ENCODE data around the gene CTSZ.
"Not testable (repeated sequence)": the region's sequence is repeated elsewhere in the genome, so short reads cannot be mapped to it uniquely, and the experiment has no call there.

The CTSZ gene

DNA sequence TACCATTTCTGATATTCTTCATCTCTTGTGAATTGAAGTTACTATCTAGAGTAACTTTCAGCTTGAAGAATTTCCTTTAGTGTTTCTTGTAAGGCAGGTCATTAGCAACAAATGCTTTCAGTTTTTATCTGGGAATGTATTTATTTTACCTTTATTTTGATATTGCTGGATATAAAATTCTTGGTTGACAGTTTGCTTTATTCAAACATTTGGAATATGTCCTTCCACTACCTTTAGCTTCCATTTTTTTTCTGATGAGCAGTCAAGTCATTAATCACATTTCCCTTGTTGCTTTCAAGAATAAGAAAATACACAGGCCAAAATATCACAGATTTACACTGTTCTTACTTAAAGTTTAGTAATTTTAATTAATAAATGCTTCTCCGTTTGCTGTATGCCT lies 31.7 kb downstream of the CTSZ start:
- DNase-seq, result no peak

GRCh38 chr20:58973866-58974265 lies 33.2 kb downstream of the CTSZ start:
- no peak for DNase-seq

DNA sequence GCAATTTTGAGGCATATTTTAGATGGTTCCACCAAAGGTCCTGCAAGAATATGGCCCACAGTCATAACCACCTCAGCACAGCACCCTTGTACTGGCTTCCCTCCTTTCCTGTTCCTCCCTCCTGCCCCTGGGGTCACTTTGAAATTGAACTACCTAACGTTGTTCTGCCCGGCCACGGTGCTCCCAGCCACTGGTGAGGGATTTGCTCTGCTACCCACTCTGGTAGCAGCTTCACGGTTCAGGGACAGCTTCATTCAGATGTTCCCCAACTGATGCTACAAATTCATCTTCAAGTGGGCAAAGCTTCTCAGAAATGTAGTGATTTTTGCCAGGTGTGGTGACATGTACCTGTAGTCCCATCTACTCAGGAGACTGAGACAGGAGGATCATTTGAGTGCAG lies 33.9 kb downstream of the CTSZ start:
- DNase-seq, result no peak

DNA sequence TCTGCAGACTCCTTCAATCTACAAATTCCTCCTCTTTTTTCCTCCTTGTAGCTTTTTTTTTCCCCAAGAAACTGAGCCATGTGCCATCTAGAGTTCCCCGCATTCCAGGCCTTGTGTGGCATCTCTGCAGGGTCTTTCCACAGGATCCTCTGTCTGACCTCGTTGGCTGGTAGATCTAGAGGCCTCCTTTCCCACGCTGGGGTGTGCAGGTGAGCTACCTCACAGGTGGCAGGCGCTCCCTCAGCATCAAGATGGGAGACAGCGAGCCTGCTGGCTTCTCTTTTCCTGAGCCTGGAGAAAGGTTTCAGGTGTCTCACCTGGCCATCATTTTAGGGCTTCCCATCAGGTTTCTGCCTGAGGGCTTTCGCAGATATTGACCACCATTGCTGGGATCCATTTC lies 35.6 kb downstream of the CTSZ start:
- no peak for DNase-seq

GRCh38 chr20:58970146-58970545 lies 36.9 kb downstream of the CTSZ start:
- no peak for DNase-seq

DNA sequence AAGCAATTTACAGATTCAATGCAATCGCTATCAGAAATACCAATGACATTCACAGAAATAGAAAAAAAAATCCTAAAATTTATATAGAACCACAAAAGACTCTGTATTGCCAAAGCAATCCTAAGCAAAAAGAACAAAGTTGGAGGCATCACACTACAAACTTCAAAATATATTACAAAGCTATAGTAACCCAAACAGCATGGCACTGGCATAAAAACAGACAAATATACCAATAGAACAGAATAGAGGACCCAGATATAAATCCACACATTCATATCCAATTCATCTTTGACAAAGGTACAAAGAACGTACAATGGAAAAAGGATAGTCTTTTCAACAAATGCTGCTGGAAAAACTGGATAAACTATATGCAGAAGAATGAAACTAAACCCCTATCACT lies 37.6 kb downstream of the CTSZ start:
- DNase-seq, result no peak

- no peak for DNase-seq
Observed at GRCh38 chr20:58967652-58968429, 39.2 kb downstream of the CTSZ start.

DNA sequence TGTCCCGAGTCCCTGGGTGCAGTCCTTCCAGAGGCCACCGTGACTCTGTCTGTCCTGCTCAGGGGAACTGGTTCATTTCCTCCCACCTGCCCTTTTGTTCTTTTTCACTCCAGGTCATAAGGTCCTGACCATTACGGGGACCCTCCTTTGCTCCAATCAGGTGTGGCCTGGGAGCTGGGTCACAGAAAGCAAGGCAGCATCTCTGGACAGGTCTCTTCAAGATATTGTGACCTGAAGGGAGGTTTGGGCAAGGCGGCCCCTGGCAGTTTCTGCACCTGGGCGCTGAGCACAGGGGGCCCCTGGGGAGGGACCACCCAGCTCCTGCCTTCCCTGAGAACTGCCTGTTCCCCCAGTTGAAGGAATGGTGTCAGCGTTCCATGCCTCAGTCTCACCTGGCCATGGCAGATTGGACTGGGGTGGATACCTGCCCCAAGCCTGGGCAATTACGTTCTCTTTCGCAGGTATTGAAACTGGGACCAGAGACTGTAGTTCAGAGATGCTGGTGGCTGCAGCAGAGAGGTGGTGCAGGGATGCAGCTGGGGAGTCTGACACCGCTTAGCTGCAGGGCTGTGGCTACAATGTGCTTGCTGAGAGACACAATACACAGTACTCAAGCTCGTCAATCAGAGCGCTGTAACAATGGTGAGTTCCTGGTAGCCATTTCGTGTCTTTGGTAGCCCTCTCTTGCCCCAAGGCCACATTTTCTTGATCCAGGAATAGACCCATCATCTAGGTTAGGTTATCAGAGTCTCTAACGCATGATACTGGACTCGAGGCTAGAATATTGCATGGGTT lies 41.6 kb downstream of the CTSZ start:
- DNase-seq, result no peak

DNA sequence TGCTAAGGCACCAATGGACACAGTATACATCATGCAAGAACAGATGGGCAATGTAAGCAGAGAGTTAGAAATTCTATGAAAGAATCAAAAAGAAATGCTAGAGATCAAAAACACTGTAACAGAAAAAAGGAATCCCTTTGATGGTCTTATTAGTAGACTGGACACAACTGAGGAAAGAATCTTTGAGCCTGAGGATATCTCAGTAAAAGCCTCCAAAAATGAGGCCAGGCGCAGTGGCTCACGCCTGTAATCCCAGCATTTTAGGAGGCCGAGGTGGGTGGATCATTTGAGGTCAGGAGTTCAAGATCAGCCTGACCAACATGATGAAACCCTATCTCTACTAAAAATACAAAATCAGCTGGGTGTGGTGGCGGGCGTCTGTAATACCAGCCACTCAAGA lies 43.1 kb downstream of the CTSZ start:
- not testable (repeated sequence) for DNase-seq

DNA sequence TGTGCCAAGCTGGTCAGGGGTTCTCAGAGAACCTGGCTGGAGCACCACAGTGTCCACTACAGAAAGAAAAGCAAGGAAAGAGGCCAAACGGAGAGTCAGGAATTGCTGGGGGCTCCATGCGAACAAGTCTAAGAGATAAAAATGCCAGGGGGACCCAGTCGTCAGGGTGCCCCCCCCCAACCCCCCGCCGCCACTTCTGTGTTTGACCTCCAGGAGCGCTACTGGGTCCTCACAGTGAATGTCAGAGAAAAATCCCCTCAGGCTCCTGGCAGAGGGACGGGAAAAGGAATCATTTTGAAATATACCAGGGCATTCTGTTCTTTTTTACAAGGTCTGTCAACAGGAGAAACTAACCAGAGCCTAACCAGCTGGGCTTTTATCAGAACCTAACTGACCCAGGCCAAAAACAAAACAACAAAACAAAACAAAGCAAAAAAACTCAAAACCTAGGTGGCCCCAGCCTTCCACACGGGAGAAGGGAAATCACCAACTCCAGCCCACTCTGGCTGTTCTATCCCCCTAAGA lies 43.9 kb downstream of the CTSZ start:
- no peak for DNase-seq

DNA sequence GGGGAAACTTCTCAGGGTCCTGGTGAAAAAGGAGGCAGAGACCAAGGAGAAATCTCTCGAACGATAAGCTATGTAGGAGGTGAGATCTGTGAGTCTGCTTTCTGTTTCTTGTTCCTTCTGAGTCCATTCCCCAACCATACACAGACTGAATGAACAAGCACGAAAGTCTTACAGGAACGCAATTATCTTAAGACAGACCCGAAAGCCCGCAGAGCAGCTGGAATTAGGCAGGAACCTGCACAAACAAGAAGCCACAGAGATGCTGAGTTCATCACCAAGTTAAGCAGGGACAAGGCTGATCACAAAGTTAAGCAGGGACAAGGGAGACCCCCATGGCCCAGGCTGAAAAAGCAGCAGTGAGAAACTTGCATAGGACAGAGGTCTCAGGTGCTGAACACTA lies 47.4 kb downstream of the CTSZ start:
- no peak for DNase-seq

DNA sequence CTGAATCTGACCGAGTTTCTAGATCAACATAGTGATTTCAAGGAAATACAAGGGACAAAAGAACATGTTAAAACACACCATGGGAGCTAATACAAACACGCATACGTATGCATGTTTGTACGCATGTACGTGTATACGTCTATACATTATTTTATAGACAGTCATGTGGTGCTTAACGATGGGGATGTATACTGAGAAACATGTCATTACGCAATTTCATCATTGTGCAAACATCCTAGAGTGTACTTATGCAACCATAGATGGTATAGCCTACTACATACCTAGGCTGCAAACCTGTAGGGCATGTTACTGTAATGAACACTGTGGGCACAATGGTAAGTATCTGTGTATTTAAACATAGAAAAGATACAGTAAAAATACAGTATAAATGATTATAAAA lies 51.0 kb downstream of the CTSZ start:
- DNase-seq, result no peak

DNA sequence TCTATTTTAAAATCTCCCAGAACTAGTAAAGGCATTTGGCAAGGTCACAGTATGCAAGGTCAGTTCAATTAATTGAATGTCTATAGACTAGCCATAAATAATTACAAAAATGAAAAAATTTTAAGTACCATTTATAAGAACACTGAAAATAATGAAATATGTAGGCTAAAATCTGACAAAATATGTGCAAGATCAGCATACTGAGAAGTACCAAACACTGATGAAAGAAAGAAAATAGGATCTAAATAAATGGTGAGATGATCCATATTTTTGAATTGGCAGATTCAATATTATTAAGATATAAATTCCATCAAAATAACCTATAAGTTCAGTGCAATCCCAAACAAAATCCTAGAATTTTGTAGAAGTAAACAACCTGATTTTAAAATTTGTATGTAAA lies 54.0 kb downstream of the CTSZ start:
- no peak for DNase-seq

DNA sequence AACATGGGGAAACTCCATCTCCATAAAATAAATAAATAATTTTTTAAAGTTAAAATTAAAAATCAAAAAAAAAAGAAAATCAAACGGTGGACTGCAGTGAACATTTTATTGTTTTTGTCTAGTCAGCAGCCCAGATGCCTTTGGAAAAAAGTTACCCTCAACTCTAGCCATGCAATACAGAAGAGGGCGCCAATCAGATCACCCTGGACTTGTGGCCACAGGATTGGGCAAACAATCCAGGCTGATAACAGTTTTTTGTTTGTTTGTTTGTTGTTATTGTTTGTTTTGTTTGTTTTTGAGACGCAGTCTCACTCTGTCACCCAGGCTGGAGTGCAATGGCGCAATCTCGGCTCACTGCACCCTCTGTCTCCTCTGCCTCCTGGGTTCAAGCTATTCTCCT lies 56.5 kb downstream of the CTSZ start:
- DNase-seq, result no peak

GRCh38 chr20:58947797-58948388 lies 59.2 kb downstream of the CTSZ start:
- not testable (repeated sequence) for DNase-seq

- no peak for DNase-seq
Observed at GRCh38 chr20:58945965-58946631, 61.0 kb downstream of the CTSZ start.
